Right renal pelvis (tissue), 4 donors: ENCODE data around the gene P4HA1. TPM values are rescaled to one million over a fixed set of nuclear protein-coding genes. Genes with fewer than 3 reads are reported as not detected.
"Not testable (repeated sequence)": the region's sequence is repeated elsewhere in the genome, so short reads cannot be mapped to it uniquely, and the experiment has no call there.

Experiments
- DNase-seq, 4 donors: peaks; one replicate each; pipeline ENCODE4 v3.0.0-alpha.2; 2013; ENCODE audit warnings: low read depth in 4 of 4, low spot score in 3 of 4, missing footprints in 1 of 4
- polyA plus RNA-seq, 4 donors: library from polyadenylated mRNA; unstranded; fragments of 120-200 nt; gene quantifications; one replicate each; pipeline ENCODE4 v1.2.1, GENCODE V29; 2013; ENCODE audit not compliant: insufficient read length in 4 of 4

The P4HA1 gene
- polyA plus RNA-seq, 4 donors: 82.7 to 110 (median 95.1) TPM

GRCh38 chr10:73044378-73045285 lies 52.0 kb downstream of the P4HA1 start:
- peak in 2 of 4 donors; percentile 8 to 14 for DNase-seq

GRCh38 chr10:73043766-73044377 lies 52.8 kb downstream of the P4HA1 start:
- DNase-seq: no peak

- no peak for DNase-seq
Observed at GRCh38 chr10:73043319-73043718, 53.3 kb downstream of the P4HA1 start.

- DNase-seq: no peak
Observed at GRCh38 chr10:73042130-73042529, 54.5 kb downstream of the P4HA1 start.

- no peak for DNase-seq
Observed at GRCh38 chr10:73039635-73040034, 57.0 kb downstream of the P4HA1 start.

GRCh38 chr10:73036285-73036684 lies 60.4 kb downstream of the P4HA1 start:
- not testable (repeated sequence) for DNase-seq

GRCh38 chr10:73032536-73032935 lies 64.1 kb downstream of the P4HA1 start:
- DNase-seq: no peak

- not testable (repeated sequence) for DNase-seq
Observed at GRCh38 chr10:73026623-73027022, 70.0 kb downstream of the P4HA1 start.

- DNase-seq: not testable (repeated sequence)
Observed at GRCh38 chr10:73023455-73024070, 73.1 kb downstream of the P4HA1 start.

- DNase-seq: not testable (repeated sequence)
Observed at GRCh38 chr10:73022961-73023360, 73.7 kb downstream of the P4HA1 start.

- DNase-seq: not testable (repeated sequence)
Observed at GRCh38 chr10:73021538-73022164, 75.0 kb downstream of the P4HA1 start.

GRCh38 chr10:73021050-73021449 lies 75.6 kb downstream of the P4HA1 start:
- DNase-seq: no peak

- no peak for DNase-seq
Observed at GRCh38 chr10:73019100-73019499, 77.6 kb downstream of the P4HA1 start.

GRCh38 chr10:73018632-73019031 lies 78.0 kb downstream of the P4HA1 start:
- DNase-seq: no peak

- DNase-seq: no peak
Observed at GRCh38 chr10:73017955-73018480, 78.6 kb downstream of the P4HA1 start.

GRCh38 chr10:73015779-73016178 lies 80.9 kb downstream of the P4HA1 start:
- no peak for DNase-seq

GRCh38 chr10:73003822-73004221 lies 92.8 kb downstream of the P4HA1 start:
- DNase-seq: no peak

GRCh38 chr10:73000973-73001372 lies 95.7 kb downstream of the P4HA1 start:
- DNase-seq: no peak

- no peak for DNase-seq
Observed at GRCh38 chr10:72997099-72997498, 99.6 kb downstream of the P4HA1 start.

GRCh38 chr10:72995459-72995858 lies 101.2 kb downstream of the P4HA1 start:
- DNase-seq: not testable (repeated sequence)

- not testable (repeated sequence) for DNase-seq
Observed at GRCh38 chr10:72989771-72990170, 106.9 kb downstream of the P4HA1 start.
